IPS-15b (cell line): Measurements from ENCODE around the gene COL13A1.

Experiments
- H3K27me3 ChIP-seq: one replicate; pipeline ENCODE4 v1.6.1; 2013; ENCODE audit warnings: low read length; ENCODE audit not compliant: control insufficient read depth, insufficient read depth
- H3K36me3 ChIP-seq: one replicate; pipeline ENCODE4 v1.6.1; 2013; ENCODE audit warnings: low read length; ENCODE audit not compliant: control insufficient read depth, insufficient read depth
- H3K4me1 ChIP-seq: one replicate; pipeline ENCODE4 v1.6.1; 2013; ENCODE audit warnings: mild to moderate bottlenecking, low read length; ENCODE audit not compliant: control insufficient read depth, insufficient read depth
- H3K4me3 ChIP-seq: one replicate; pipeline ENCODE4 v1.5.1; 2013; ENCODE audit warnings: low read depth, low read length
- H3K9ac ChIP-seq: one replicate; pipeline ENCODE4 v1.6.1; 2013; ENCODE audit warnings: low read depth, mild to moderate bottlenecking, low read length
- H3K9me3 ChIP-seq: one replicate; pipeline ENCODE4 v1.6.1; 2013; ENCODE audit warnings: mild to moderate bottlenecking, low read length; ENCODE audit not compliant: control insufficient read depth, insufficient read depth

Gene COL13A1

DNA sequence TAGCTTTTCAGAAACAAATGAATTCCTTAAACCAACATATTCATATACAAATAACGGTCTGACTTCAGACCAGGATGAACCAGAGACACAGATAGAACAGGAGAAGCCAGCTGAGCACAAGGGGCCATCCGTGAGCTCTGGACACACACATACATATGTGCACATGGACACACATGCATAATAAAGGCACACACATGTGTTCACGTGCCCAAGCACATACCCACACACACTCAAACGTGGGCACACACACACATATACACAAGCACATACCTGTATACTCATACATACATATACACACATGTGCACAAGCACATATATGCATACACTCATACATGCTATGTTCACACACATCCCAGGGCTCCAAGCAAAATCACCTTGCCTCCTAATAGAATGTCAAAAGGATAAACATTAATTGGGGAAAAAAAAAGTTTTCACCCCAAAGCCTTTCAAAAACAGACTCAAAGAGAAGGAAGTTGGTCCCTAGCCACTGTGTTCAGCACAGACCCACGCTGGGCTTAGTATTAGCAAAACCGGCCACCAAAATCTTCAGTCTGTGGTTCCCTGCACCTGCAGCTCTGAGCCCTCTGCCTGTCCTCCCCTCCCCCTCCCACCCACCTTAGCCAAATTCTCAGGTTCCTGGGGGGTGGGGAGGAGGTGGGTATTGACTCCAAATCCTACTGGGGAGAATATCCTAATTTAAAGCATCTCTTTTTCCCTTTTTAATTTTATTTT, 150.5 kb downstream of the COL13A1 start:
- no peak overlapping the region for H3K4me3 ChIP-seq
- H3K36me3 ChIP-seq: no peaks in the 10 kb centered on the region
- H3K9me3 ChIP-seq: no peaks in the 10 kb centered on the region
- no peak overlapping the region for H3K9ac ChIP-seq
- no peaks in the 10 kb centered on the region for H3K27me3 ChIP-seq
- peaks cover 6% of the 10 kb centered on the region for H3K4me1 ChIP-seq

DNA sequence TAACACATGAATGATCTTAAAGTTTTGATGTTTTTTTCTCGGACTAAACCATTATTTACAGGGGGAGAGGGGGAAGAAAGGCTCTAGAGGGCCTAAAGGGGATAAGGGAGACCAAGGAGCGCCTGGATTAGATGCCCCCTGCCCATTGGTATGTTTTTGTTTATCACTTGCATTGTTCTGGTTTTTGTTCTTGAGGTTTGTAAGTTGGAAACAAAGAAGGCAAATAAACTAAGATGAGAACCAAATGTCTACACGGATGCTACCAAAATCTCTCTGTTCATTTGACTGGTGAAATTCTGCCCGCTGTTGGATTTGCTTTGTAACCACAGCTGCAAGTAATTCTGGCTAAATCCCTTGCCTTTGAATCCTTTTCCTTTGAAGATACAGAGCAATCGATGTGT, 151.1 kb downstream of the COL13A1 start:
- Histone ChIP-seq H3K4me3 (no peak overlapping the region), H3K27me3 (no peaks in the 10 kb centered on the region), H3K9ac (no peak overlapping the region), H3K4me1 (peaks cover 6% of the 10 kb centered on the region), H3K9me3 (no peaks in the 10 kb centered on the region), H3K36me3 (no peaks in the 10 kb centered on the region)

DNA sequence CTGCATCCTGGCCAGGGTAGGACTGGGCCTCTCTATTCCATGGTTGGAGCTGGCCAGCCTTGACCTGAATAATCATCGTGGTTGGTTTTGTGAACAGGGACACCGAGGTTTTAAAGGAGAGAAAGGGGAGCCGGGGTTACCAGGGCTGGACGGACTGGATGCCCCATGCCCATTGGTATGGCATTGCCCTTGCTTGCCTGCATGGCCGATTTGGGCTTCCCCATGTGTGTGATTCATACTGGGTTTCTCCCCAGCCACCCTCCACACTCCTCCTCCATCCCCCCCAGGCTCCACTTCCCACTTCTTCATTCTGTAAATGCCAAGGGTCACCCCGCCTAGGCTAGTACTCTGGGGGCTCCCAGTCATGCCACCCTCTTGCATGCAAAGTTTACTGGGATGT, 152.1 kb downstream of the COL13A1 start:
- Histone ChIP-seq H3K36me3 (no peaks in the 10 kb centered on the region), H3K9ac (no peak overlapping the region), H3K27me3 (no peaks in the 10 kb centered on the region), H3K4me1 (peaks cover 6% of the 10 kb centered on the region), H3K9me3 (no peaks in the 10 kb centered on the region), H3K4me3 (no peak overlapping the region)

DNA sequence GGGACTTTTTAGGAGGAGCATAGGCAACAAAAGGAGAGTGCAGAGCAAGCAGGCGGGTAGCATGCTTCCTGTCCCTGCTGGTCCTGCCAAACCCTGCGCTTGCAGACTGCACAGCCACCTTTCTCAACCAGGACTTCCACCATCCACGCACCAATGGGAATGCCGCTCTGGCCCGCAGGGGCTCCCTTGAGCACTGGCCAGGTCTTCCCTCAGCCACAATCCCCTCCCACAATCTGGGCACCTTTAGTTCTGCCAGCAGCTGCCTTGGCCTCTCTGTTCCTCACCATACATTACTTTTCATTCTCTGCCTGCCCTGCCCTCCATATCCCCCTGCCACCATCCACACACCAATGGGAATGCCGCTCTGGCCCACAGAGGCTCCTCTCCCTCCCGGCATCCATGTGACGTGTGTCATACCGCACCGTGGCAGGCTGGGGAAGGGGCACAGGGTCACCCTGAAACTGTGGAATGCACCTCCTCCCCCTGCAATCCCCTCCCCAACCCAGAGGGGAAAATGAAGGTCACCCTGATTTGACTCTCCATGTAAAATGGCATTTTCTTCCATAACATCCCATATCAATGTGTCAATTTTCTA, 153.6 kb downstream of the COL13A1 start:
- H3K4me3 ChIP-seq: no peak overlapping the region
- no peaks in the 10 kb centered on the region for H3K36me3 ChIP-seq
- peaks cover 6% of the 10 kb centered on the region for H3K4me1 ChIP-seq
- H3K9ac ChIP-seq: no peak overlapping the region
- H3K27me3 ChIP-seq: no peaks in the 10 kb centered on the region
- H3K9me3 ChIP-seq: no peaks in the 10 kb centered on the region

GRCh38 chr10:69955897-69956740, 154.4 kb downstream of the COL13A1 start:
- Histone ChIP-seq H3K4me1 (peaks cover 6% of the 10 kb centered on the region), H3K9me3 (no peaks in the 10 kb centered on the region), H3K36me3 (no peaks in the 10 kb centered on the region), H3K9ac (no peak overlapping the region), H3K4me3 (no peak overlapping the region), H3K27me3 (no peaks in the 10 kb centered on the region)

DNA sequence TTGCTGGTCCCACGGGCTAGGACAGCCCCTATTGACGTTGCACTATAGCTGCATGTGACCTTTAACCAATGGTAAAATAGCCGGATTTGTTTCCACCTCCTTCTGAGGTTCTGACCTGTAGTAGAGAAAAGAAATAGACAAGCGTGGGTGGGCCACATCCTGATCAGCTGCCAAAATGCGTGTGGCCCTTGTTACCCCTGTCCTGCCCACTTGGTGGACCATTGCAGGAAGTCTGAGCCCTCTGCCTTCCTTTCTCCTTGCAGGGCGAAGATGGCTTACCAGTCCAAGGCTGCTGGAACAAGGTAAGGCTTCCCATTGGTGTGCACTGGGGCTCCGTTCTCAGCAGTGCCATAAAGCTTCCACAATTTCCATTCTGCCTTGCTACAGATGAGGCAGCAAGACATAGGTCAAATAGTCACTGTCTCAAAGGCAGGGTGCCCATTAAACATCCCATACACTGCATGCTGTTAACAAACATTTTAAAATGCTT, 155.1 kb downstream of the COL13A1 start:
- Histone ChIP-seq H3K36me3 (no peaks in the 10 kb centered on the region), H3K9me3 (no peaks in the 10 kb centered on the region), H3K27me3 (no peaks in the 10 kb centered on the region), H3K4me1 (peaks cover 6% of the 10 kb centered on the region), H3K4me3 (no peak overlapping the region), H3K9ac (no peak overlapping the region)

GRCh38 chr10:69957241-69957885, 155.7 kb downstream of the COL13A1 start:
- Histone ChIP-seq H3K27me3 (no peaks in the 10 kb centered on the region), H3K9me3 (no peaks in the 10 kb centered on the region), H3K9ac (no peak overlapping the region), H3K36me3 (no peaks in the 10 kb centered on the region), H3K4me1 (peaks cover 6% of the 10 kb centered on the region), H3K4me3 (no peak overlapping the region)

DNA sequence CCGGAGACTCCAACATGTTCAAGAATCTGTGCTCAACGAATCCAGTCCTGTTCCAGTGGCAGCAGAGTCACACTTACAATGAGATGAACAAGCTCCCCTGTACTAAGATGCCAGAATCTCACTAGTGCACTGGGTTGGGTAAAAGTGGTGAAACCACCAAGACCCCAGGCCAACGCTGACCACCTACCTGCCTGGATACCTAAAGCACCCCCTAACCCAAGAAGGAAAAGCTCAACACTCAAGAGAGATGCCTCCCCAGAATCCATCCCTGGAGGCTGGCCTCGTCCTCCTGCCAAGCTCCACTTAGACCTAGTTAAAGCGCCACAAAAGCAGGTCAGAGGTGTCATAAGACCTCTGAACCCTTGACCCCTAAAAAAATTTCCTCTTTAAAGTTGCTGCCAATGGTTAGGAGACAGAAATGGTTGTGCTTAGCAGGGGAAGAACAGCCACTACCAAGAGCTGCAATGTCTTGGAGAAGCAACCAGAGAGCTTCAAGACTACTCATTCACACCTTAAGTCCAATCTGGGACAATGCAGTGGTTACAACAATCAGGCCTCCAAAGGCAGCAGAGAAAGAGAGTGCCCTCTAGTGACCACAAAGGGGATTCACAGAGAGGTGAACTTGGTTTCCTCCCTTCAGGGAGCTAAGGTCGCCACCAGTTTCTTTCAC, 156.3 kb downstream of the COL13A1 start:
- Histone ChIP-seq H3K4me3 (no peak overlapping the region), H3K27me3 (no peaks in the 10 kb centered on the region), H3K9ac (no peak overlapping the region), H3K4me1 (peaks cover 4% of the 10 kb centered on the region), H3K36me3 (no peaks in the 10 kb centered on the region), H3K9me3 (no peaks in the 10 kb centered on the region)

GRCh38 chr10:69958556-69958902, 156.8 kb downstream of the COL13A1 start:
- Histone ChIP-seq H3K27me3 (no peaks in the 10 kb centered on the region), H3K4me1 (no peaks in the 10 kb centered on the region), H3K36me3 (no peaks in the 10 kb centered on the region), H3K9ac (no peak overlapping the region), H3K9me3 (no peaks in the 10 kb centered on the region), H3K4me3 (no peak overlapping the region)

GRCh38 chr10:69959911-69960310, 158.2 kb downstream of the COL13A1 start:
- no peaks in the 10 kb centered on the region for H3K36me3 ChIP-seq
- no peaks in the 10 kb centered on the region for H3K9me3 ChIP-seq
- H3K4me1 ChIP-seq: no peaks in the 10 kb centered on the region
- no peaks in the 10 kb centered on the region for H3K27me3 ChIP-seq
- H3K9ac ChIP-seq: no peak overlapping the region
- no peak overlapping the region for H3K4me3 ChIP-seq

DNA sequence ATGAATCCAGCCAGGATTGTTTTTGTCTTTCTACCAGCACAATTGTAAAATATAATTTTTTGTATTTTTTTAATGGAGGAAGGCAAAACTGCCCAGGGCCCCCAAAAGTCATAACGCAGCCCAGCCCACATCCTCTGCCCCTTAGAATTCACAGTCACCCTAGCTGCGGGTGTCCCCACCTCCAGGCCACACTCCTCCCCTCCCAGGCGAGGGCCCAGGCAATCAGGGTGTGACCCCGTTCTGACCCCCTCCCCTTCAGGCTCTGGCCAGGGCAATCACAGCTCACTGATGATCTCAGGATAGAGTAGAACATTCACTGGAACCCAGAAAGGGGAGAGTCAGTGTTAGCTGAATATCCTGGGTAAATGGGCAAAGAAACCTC, 158.9 kb downstream of the COL13A1 start:
- Histone ChIP-seq H3K9me3 (no peaks in the 10 kb centered on the region), H3K4me1 (no peaks in the 10 kb centered on the region), H3K36me3 (no peaks in the 10 kb centered on the region), H3K9ac (no peak overlapping the region), H3K27me3 (no peaks in the 10 kb centered on the region), H3K4me3 (no peak overlapping the region)
